HG03103 (cell line): ENCODE data around the gene PRKAA2.

Source experiments
- ATAC-seq: cut with Tn5 transposase; IDR thresholded peaks from one replicate; pipeline ENCODE4 v1.9.1; 2021; ENCODE audit warnings: low read depth; ENCODE audit not compliant: unreplicated experiment

The PRKAA2 gene

DNA sequence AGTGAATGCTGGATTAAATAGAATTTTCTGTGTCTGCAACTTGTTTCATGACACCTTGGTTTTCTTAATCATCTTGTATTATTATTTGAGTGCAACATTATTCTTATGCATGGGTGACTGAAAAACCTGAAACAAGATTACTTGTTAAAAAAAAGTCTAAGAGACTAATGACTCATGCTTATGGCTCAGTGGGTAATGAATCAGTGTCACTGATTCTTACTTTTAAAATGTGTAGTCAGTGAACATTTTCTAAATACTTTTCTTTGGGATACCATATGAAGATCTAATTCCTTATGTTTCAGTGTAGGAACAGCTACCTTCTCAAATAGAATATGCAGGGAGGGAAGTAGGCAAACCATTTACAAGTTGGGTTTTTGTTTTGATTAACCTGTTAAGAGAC lies 65.5 kb downstream of the PRKAA2 start:
- ATAC-seq: no peak

DNA sequence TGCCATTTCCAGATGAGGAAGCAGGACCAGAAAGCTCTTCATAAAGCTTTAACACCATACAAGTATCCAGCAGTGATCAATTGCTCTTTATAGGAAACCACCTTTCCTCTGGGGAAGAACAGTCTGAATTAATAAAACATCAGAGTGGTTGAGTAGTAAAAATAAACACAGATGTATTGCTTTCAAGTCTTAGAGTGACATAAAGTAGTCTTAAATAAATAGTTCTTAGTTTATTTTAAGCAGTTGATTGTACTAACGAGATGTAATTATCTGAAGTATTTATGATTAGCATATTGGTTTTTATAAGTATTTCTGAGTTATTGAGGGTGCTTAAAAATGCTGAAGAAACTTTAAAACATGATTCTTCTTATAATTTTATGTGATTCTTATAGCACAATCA lies 67.0 kb downstream of the PRKAA2 start:
- no peak for ATAC-seq

DNA sequence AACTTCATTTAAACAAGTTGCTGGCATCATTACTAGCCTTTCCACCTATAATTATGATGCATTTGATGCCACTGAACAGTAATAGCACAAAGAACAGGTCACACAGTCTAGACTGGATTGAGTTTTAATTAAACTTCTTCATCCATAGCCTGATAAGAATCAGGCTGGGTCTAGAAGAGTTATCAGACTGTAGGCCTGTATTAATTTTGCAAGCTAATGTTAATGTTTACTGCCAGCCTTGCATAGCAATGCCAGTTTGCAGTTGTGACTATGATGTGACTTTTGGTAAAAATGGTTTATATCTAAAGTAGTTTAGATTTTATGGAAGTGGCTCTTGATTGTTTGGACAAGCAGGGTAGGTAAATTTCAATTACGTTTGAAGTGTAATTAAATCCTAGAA lies 68.0 kb downstream of the PRKAA2 start:
- no peak for ATAC-seq

DNA sequence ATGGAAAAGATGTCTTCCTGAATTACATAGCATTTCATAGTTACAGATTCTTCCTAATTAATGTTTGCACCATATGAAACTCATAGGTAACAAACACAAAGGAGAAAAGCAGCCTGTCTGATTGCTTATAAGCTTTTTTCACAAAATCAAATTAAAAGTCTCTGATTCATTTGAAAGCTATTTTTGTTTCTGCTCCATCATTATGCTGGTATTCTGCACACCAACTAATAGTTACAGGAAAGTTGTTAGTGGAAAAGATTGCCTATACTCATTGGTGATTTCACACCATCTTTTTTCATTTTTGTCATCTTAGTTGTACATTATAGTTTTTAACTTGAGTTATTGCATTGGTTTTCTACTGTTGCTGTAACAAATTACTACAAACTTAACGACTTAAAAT lies 70.0 kb downstream of the PRKAA2 start:
- ATAC-seq: no peak

DNA sequence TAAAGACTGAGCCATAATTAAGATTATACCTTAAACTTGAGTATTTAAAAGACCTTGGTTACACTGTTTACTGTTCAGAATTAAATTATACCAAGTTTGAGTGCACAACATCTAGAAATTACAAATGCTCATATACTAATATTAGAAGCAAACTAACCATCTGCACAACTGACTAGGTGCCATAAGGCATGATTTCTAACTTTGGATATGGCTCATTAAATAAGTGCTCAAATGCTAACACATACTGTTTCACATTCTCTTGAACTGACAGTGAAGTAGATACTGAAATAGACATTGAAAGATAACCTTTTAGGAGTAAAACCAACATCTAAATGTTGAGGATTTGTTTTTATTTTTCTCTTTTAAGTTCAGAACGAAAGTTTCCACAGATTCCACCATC lies 74.1 kb downstream of the PRKAA2 start:
- ATAC-seq: no peak

DNA sequence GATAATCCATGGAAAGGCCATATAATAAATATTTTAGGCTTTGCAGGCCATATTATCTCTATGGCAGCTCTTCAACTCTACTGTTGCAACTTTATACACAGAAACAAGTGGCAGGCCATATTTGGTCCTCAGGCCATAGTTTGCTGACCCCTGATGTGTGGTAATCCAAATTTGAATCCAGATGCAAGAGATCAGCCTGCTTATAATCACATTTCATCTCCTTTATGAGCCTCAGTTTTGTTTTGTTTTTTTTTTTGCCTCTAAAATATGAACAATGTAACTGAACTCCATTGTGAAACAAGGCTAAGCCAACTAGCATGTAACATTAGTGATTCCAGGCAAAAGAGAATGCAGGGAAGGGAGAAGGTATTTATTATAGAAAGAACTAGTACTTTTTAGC lies 81.6 kb downstream of the PRKAA2 start:
- ATAC-seq: no peak

DNA sequence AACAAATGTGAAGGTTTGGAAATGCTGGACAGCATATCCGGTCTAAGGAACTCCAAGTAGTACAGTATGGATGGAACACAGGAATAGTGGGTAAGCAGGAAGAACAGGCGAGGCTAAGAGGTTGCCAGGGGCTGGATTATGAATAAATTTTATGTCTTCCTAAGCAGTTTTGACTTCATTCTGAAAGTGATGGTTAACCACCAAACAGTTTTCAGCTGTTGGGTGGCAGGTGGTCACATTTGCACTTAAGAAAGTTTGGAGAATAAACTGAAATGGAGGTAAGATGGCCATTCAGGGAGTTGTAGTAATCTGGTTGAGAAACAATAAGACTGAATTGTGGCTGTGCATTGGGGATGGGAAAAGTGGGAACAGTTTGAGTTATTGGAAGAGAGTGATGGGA lies 83.8 kb downstream of the PRKAA2 start:
- no peak for ATAC-seq

DNA sequence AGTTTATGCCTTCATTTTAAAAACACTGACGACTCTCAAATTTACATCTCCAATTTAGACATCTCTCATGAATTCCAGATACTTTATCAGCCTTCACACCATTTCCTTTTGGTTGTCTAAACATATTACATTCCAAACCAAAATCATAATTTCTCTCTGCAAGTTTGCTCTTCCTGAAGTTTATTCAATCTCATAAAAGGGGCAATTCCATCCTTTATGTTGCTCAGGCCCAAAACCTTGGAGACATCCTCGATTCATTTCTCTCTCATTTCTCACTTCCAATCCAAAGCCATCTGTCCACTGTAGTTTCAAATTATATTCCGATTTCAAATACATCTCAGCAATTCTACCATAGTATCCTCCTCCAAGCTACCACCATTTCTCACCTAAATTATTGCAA lies 100.1 kb downstream of the PRKAA2 start:
- ATAC-seq: no peak

DNA sequence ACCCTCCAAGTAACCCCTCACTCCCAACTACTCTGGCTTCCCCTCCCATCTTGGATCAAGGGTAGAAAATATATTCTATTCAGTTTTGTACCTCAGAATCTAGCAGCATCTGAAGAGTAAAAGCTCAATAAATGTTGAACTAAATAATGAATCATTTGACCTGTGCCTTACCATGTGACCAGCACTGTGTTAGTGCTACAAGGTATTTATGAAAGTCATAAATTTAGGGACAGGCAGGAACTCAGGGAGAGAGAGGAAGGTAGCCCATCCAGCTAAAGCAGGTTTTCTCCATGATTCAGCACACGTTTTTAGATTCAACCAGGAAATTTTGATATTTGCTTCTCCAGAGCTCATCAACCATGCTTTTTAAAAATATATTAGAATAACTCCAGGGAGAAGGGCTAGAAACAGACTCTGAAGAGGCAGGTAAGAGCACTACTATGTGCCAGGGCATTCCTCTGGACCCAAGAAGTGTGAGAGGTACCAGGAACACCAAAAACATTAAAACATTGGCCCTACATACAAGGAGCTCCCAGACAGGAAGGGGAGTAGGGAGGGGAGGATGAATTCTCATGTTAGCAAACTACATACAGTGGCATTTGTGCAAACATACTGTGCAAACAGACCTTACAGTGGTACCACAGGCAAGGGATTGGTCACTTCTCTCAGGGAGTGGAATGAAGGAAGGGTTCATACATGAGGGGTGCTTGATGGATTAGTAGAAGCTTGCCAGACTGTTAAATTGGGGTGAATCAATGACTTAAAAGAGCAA lies 109.8 kb downstream of the PRKAA2 start:
- ATAC-seq: no peak

DNA sequence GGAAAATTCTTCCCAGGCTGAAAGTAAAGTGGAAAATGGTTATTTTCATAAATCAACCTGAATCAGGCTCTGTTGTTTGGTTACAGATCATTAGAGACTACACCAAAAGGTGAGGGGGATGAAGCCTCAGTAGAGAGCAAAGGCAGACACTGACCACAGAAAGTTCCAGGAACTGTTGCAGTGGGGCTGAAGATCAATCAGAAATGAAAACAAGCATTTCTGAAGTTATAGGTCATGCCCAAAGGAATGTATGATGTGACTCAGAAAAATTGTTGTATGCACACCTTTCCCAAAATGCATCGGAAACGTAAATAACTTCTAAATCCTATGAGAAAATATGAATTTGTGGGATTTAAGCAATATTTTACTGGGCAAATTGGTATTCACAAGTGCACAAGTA lies 110.8 kb downstream of the PRKAA2 start:
- no peak for ATAC-seq

DNA sequence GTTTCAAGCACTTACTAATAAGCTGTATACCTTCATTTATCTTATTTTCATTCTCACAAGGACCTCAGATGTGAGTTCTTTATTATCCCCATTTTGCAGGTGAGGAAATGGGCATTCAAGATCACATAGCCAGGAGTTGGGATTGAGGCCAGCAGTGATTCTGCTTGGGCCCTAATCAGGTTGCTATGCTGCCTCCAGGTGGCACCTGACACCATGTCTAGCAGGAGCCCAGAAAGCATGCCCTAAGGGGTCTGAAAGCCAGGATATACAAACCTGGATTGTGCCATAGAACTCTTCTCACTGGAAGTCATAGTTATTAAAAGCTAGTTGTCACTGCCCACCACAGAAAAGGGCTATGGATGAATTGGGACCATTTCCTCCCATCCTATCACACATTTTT lies 113.0 kb downstream of the PRKAA2 start:
- no peak for ATAC-seq

DNA sequence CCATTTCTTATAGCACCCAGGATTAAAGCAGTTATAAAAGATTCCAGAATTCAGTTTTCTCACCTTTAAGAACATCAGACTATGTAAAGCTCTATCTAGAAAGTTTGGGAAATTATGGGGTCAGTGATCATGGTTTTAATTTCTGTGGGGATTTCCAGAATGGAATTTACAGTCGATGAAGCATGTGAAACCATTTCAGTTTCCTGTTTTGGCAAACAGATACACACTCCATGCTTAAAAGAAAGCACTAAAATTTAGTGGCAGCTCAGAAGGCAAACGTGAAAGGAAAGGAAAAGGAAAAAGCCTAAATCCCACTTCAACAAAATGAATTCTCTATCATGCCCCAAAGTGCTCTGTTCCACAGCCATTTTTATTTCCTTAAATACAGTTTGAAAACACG lies 113.7 kb downstream of the PRKAA2 start:
- no peak for ATAC-seq
